ENCODE data around the gene MPP1.

- TF ChIP-seq CTCF (IDR thresholded peaks at IDR 0.05) (no peak), POLR2AphosphoS5 (IDR thresholded peaks at IDR 0.05) (no peak), EP300 (IDR thresholded peaks at IDR 0.05) (no peak), POLR2A (IDR thresholded peaks at IDR 0.05) (no peak)
Measured at GRCh38 chrX:154829134-154829533, 23.8 kb upstream of the MPP1 start.

Measured in gastroesophageal sphincter (tissue), 3 donors.